Smooth muscle cell (in vitro differentiated cells): Measurements from ENCODE around the gene SGO1. TPM values are rescaled to one million over a fixed set of nuclear protein-coding genes. Genes with fewer than 3 reads are reported as not detected.

Experiments
- DNase-seq: peaks from one replicate; lab custom pipeline; 2025; ENCODE audit not compliant: unreplicated experiment; lab: John Stamatoyannopoulos, UW
- H2AFZ ChIP-seq: fragments of 200-600 bp; sonication (generic); 2 replicates; pipeline ENCODE4 v1.6.0; 2016; ENCODE audit warnings: antibody characterized with exemption, low read depth, mild to moderate bottlenecking
- H3F3A ChIP-seq: fragments of 200-600 bp; sonication (generic); 2 replicates; pipeline ENCODE4 v1.6.0; 2017; ENCODE audit warnings: antibody characterized with exemption, low read depth
- H3K27ac ChIP-seq: fragments of 200-600 bp; sonication (generic); 2 replicates; pipeline ENCODE4 v1.5.1; 2016; ENCODE audit warnings: low read depth, mild to moderate bottlenecking
- H3K27me3 ChIP-seq: fragments of 200-600 bp; sonication (generic); 2 replicates; pipeline ENCODE4 v1.6.1; 2016; ENCODE audit warnings: low read depth, mild to moderate bottlenecking
- H3K36me3 ChIP-seq: fragments of 200-600 bp; sonication (generic); 2 replicates; pipeline ENCODE4 v1.5.1; 2016; ENCODE audit warnings: low read depth
- H3K4me1 ChIP-seq: fragments of 200-600 bp; sonication (generic); 2 replicates; pipeline ENCODE4 v1.5.1; 2016; ENCODE audit warnings: low read depth
- H3K4me2 ChIP-seq: fragments of 200-600 bp; sonication (generic); 2 replicates; pipeline ENCODE4 v1.6.0; 2016; ENCODE audit warnings: mild to moderate bottlenecking
- H3K4me3 ChIP-seq: fragments of 200-600 bp; sonication (generic); 2 replicates; pipeline ENCODE4 v1.5.1; 2016; ENCODE audit warnings: mild to moderate bottlenecking
- H3K79me2 ChIP-seq: fragments of 200-600 bp; sonication (generic); 2 replicates; pipeline ENCODE4 v1.6.0; 2016; ENCODE audit warnings: low read depth, mild to moderate bottlenecking
- H3K9ac ChIP-seq: fragments of 200-600 bp; sonication (generic); 2 replicates; pipeline ENCODE4 v1.6.0; 2016; ENCODE audit warnings: low read depth
- H3K9me3 ChIP-seq: fragments of 200-600 bp; sonication (generic); replicated peaks from 2 replicates; pipeline ENCODE4 v1.5.1; 2016; ENCODE audit warnings: low read depth
- H4K20me1 ChIP-seq: fragments of 200-600 bp; sonication (generic); 2 replicates; pipeline ENCODE4 v1.6.0; 2016; ENCODE audit warnings: low read depth
- CTCF ChIP-seq: fragments of 200-600 bp; sonication (generic); IDR thresholded peaks from 2 replicates; pipeline ENCODE4 v1.5.1; 2017; ENCODE audit warnings: borderline replicate concordance, mild to moderate bottlenecking, antibody characterized with exemption; ENCODE audit not compliant: insufficient read depth, poor library complexity, severe bottlenecking
- WGBS: methylation state at CpG from one replicate; pipeline ENCODE4 v1.1.7; 2016; ENCODE audit warnings: low lambda C conversion rate; 5-methylcytosine and 5-hydroxymethylcytosine counted together
- polyA plus RNA-seq: library from polyadenylated mRNA; unstranded; fragments of >200 nt; fragmentation: Nextera tagmentation; extraction: Ambion mirVana; gene quantifications from 2 replicates; pipeline ENCODE4 v1.2.1, GENCODE V29; 2016
- total RNA-seq: library from RNA; depleted of rRNA; stranded (reverse); fragments of >200 nt; gene quantifications from 2 replicates; pipeline ENCODE4 v1.2.3, GENCODE V29; 2014

The SGO1 gene
- total RNA-seq (5.4 and 5.6 TPM in 2 replicates), polyA plus RNA-seq (4.1 and 5.2 TPM in 2 replicates)

DNA sequence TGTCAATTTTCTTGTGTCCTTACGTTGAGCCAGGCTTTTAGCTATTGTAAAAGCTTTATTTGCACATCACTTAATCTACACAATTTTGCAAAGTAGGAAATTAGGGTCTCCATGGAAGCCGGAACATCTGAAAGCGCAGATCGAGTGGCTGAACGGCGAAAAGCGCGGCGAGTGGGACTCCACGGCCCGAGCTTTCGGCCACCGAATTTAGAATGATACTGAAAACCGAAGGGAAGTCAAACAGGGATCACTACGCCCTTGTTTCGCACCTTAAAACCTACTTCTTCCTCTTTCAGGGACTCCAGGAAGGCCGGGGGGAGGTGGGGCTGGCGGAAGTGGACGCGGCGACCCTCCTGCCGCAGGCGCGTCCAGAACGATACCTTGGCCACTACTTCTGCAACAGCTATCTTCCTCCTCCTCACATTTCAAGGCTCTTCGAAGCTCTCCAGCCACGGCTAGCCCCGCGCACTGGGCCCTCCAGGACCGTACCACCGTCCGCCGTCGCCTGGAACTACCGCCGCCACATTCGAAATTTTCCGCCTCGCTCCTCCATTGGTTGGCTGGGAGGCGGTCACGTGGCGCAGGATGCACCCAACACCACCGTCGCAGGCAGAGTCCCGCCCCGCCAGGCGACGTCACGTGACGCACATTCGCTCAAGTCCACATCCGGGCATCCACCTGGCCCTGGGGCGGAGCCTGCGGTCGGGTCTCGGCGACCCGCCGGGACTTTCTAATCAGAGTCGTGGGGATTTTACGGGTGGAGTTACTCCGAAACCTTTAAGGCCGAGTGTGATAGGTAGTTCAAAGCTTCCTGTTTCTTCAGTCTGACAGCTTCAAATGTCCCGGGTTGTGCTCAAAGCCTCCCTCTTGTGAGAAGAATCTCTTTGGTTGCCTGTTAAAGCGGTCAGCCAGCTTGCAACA is at the start of gene SGO1:
Gene SGO1, minus strand, starts transcription at position 528 of the 921 bp plus-strand sequence. CDS start 2,179 bp downstream, outside the sequence.
- TF ChIP-seq CTCF, result no peak
- Histone ChIP-seq H3K9ac (peak within 1 kb of the TSS; percentile 92), H3F3A (no peaks in the 10 kb centered on the region), H3K9me3 (no peaks in the 10 kb centered on the region), H3K4me1 (peaks cover 17% of the 10 kb centered on the region), H3K36me3 (no peaks in the 10 kb centered on the region), H2AFZ (peak within 1 kb of the TSS; percentile 98), H3K4me2 (peak within 1 kb of the TSS; percentile 96), H3K27me3 (no peaks in the 10 kb centered on the region), H3K79me2 (peaks cover 11% of the 10 kb centered on the region), H3K27ac (peak within 1 kb of the TSS; percentile 91), H3K4me3 (peak within 1 kb of the TSS; percentile 76), H4K20me1 (no peaks in the 10 kb centered on the region)
- DNase-seq, result peak; percentile 89
- under 1% methylated on average over 65 of the region's 65 CpGs for WGBS

DNA sequence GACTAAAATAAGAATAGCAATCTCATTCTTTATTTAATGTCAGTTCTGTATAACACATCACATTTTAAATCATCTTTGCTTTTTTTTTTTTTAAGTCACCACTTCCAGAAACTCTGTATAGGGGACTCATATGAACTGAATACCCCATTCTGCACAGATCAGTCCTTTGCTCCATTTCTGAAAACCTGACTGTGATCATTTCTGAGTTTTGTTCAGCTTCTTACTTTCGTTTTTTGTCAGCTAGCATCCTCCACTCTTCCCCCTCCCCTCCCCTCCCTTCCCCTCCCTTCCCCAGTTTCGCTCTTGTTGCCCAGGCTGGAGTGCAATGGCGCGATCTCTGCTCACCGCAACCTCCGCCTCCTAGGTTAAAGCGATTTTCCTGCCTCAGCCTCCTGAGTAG is 49.8 kb upstream of the SGO1 start:
- DNase-seq, result no peak
- no peak overlapping the region for H3K4me2 ChIP-seq
- H3K79me2 ChIP-seq, result no peaks in the 10 kb centered on the region
- no peak overlapping the region for H2AFZ ChIP-seq
- H3K36me3 ChIP-seq, result no peaks in the 10 kb centered on the region
- H3K9ac ChIP-seq, result no peak overlapping the region
- H4K20me1 ChIP-seq, result no peaks in the 10 kb centered on the region
- no peaks in the 10 kb centered on the region for H3K9me3 ChIP-seq
- no peak overlapping the region for H3K27ac ChIP-seq
- no peak for TF ChIP-seq CTCF
- H3K27me3 ChIP-seq, result no peaks in the 10 kb centered on the region
- 57% methylated on average over 1 of the region's 7 CpGs for WGBS
- H3K4me1 ChIP-seq, result no peaks in the 10 kb centered on the region
- no peaks in the 10 kb centered on the region for H3F3A ChIP-seq
- no peak overlapping the region for H3K4me3 ChIP-seq

GRCh38 chr3:20232906-20233780 is 47.1 kb upstream of the SGO1 start:
- H3K27me3 ChIP-seq, result no peaks in the 10 kb centered on the region
- H3F3A ChIP-seq, result no peaks in the 10 kb centered on the region
- 65% methylated on average over 2 of the region's 2 CpGs for WGBS
- H4K20me1 ChIP-seq, result no peaks in the 10 kb centered on the region
- H3K4me1 ChIP-seq, result no peaks in the 10 kb centered on the region
- DNase-seq, result no peak
- TF ChIP-seq CTCF, result no peak
- no peak overlapping the region for H3K4me3 ChIP-seq
- H3K36me3 ChIP-seq, result no peaks in the 10 kb centered on the region
- H2AFZ ChIP-seq, result no peak overlapping the region
- H3K79me2 ChIP-seq, result no peaks in the 10 kb centered on the region
- H3K4me2 ChIP-seq, result no peak overlapping the region
- no peaks in the 10 kb centered on the region for H3K9me3 ChIP-seq
- H3K9ac ChIP-seq, result no peak overlapping the region
- no peak overlapping the region for H3K27ac ChIP-seq
